ENCODE results near the gene TMPO.

DNA sequence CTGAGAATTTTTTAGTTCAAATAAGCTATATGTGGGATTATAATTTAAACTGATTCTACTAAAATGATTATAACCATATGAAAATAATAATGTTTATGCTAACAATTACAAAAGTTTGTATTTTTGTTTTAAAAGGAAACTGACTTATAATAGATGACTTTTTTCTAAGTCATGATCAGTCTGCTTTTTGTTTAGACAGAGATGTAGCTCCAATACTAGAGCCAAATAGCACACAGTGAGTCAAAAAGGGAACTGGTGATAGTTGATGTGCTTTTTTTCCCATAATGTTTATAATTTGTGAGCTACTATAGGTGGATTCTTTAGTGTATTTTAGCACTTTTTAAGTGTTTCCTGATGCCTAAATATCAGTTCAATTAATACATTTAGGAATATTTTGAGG lies 28.3 kb downstream of the TMPO start:
- TF ChIP-seq, protein P1, sequence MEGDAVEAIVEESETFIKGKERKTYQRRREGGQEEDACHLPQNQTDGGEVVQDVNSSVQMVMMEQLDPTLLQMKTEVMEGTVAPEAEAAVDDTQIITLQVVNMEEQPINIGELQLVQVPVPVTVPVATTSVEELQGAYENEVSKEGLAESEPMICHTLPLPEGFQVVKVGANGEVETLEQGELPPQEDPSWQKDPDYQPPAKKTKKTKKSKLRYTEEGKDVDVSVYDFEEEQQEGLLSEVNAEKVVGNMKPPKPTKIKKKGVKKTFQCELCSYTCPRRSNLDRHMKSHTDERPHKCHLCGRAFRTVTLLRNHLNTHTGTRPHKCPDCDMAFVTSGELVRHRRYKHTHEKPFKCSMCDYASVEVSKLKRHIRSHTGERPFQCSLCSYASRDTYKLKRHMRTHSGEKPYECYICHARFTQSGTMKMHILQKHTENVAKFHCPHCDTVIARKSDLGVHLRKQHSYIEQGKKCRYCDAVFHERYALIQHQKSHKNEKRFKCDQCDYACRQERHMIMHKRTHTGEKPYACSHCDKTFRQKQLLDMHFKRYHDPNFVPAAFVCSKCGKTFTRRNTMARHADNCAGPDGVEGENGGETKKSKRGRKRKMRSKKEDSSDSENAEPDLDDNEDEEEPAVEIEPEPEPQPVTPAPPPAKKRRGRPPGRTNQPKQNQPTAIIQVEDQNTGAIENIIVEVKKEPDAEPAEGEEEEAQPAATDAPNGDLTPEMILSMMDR (IDR thresholded peaks at IDR 0.05): no peak
- no peak for TF ChIP-seq POLR2A (IDR thresholded peaks at IDR 0.05)

All from right lobe of liver (tissue), 4 donors.